ENCODE measurements around the gene PITX1.

- TF ChIP-seq ESRRG (CRISPR knock-in tag; IDR thresholded peaks at IDR 0.05), result no peak
- no peak for TF ChIP-seq TSHZ2 (CRISPR knock-in tag; IDR thresholded peaks at IDR 0.05)
- TF ChIP-seq, protein P1, sequence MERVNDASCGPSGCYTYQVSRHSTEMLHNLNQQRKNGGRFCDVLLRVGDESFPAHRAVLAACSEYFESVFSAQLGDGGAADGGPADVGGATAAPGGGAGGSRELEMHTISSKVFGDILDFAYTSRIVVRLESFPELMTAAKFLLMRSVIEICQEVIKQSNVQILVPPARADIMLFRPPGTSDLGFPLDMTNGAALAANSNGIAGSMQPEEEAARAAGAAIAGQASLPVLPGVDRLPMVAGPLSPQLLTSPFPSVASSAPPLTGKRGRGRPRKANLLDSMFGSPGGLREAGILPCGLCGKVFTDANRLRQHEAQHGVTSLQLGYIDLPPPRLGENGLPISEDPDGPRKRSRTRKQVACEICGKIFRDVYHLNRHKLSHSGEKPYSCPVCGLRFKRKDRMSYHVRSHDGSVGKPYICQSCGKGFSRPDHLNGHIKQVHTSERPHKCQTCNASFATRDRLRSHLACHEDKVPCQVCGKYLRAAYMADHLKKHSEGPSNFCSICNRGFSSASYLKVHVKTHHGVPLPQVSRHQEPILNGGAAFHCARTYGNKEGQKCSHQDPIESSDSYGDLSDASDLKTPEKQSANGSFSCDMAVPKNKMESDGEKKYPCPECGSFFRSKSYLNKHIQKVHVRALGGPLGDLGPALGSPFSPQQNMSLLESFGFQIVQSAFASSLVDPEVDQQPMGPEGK (CRISPR knock-in tag; IDR thresholded peaks at IDR 0.05; ENCODE audit: borderline replicate concordance), result no peak
- TF ChIP-seq ARNTL (CRISPR knock-in tag; IDR thresholded peaks at IDR 0.05; ENCODE audit: borderline replicate concordance, low read depth), result no peak
- no peak for TF ChIP-seq ZFP30 (CRISPR knock-in tag; IDR thresholded peaks at IDR 0.05)
- no peak for TF ChIP-seq ZFP3 (CRISPR knock-in tag; IDR thresholded peaks at IDR 0.05)
- TF ChIP-seq, protein P2, sequence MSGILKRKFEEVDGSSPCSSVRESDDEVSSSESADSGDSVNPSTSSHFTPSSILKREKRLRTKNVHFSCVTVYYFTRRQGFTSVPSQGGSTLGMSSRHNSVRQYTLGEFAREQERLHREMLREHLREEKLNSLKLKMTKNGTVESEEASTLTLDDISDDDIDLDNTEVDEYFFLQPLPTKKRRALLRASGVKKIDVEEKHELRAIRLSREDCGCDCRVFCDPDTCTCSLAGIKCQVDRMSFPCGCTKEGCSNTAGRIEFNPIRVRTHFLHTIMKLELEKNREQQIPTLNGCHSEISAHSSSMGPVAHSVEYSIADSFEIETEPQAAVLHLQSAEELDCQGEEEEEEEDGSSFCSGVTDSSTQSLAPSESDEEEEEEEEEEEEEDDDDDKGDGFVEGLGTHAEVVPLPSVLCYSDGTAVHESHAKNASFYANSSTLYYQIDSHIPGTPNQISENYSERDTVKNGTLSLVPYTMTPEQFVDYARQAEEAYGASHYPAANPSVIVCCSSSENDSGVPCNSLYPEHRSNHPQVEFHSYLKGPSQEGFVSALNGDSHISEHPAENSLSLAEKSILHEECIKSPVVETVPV (CRISPR knock-in tag; IDR thresholded peaks at IDR 0.05), result no peak
- TF ChIP-seq OSR1 (CRISPR knock-in tag; IDR thresholded peaks at IDR 0.05), result no peak
- no peak for TF ChIP-seq CSDC2 (CRISPR knock-in tag; IDR thresholded peaks at IDR 0.05)
These were observed 24.3 kb upstream of the PITX1 start for GRCh38 chr5:135058331-135058732.
